ENCODE measurements around the gene CAMSAP1.

GRCh38 chr9:135809166-135809565 is 98.2 kb downstream of the CAMSAP1 start:
- TF ChIP-seq REST (IDR thresholded peaks at IDR 0.05; ENCODE audit: low read depth) (no peak), NFIC (IDR thresholded peaks at IDR 0.05) (no peak), TAF1 (IDR thresholded peaks at IDR 0.05; ENCODE audit: low read depth) (no peak), EGR1 (IDR thresholded peaks at IDR 0.05) (no peak), CREB1 (IDR thresholded peaks at IDR 0.05; ENCODE audit: low read depth) (no peak), RAD21 (IDR thresholded peaks at IDR 0.05; ENCODE audit: low read depth) (no peak), MAX (IDR thresholded peaks at IDR 0.05) (no peak), USF1 (IDR thresholded peaks at IDR 0.05) (no peak), TEAD4 (IDR thresholded peaks at IDR 0.05) (no peak), FOXM1 (IDR thresholded peaks at IDR 0.05; ENCODE audit: borderline replicate concordance, low read depth) (no peak), EP300 (IDR thresholded peaks at IDR 0.05; ENCODE audit: borderline replicate concordance) (no peak), YY1 (IDR thresholded peaks at IDR 0.05; ENCODE audit: low read depth) (no peak), CEBPB (IDR thresholded peaks at IDR 0.05) (no peak)
